ENCODE measurements around the gene MMP17.
"Not testable (repeated sequence)": the region's sequence is repeated elsewhere in the genome, so short reads cannot be mapped to it uniquely, and the experiment has no call there.

Gene MMP17

DNA sequence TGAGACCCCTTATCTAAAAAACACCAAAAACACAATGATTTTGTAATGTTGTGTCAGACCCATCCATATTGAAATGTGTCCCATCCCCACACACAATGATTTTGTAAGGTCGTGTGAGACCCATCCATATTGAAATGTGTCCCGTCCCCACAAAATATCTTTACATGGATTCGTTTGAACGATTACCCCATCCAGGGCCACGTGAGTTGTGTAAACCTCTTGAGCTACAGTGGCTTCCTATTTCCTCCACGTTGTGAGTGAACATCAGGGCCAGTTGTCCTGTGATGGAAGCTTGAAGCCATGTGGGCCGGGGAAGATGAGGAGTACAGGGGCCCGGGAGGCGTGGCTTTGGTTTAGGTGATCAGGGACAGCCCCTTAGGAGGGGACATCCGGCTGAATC is 39.3 kb downstream of the MMP17 start:
- no peak for DNase-seq

DNA sequence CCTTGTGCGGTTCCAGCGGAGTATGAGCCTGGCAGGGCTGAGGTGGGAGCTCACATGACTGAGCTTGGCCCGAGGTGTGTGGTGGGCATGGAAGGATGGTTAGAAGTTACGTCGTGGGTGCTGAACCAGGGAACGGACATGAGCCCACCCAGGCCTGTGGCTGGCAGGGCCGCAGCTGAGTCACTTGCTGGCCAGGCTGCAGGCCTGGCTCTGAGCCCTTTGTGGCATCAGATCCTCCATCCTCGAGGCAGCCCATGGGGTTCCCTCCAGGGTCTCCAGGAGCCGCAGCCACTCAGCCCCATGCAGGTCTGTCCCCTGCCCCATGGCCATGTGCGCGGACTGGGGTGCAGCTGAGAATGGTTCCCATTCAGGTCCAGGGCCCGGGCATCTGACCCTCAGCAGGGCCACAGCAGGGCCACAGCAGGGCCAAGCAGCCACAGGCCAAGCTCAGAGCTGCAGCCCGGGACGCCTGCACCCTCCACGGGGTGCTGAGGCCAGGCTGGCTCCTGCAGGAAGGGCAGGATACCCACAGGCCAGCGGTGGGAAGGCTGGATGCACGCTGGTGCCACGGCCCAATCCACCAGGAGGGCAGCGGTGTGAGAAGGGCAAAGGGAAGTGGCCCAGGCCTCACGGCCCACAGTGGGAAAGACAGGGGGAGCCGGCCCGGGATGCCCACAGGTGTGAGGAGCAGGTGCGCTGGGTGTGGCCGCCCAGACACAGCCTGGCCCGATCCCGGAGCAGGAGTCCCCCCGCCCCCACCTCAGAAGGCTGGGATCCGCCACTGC is 39.9 kb downstream of the MMP17 start:
- DNase-seq: no peak

DNA sequence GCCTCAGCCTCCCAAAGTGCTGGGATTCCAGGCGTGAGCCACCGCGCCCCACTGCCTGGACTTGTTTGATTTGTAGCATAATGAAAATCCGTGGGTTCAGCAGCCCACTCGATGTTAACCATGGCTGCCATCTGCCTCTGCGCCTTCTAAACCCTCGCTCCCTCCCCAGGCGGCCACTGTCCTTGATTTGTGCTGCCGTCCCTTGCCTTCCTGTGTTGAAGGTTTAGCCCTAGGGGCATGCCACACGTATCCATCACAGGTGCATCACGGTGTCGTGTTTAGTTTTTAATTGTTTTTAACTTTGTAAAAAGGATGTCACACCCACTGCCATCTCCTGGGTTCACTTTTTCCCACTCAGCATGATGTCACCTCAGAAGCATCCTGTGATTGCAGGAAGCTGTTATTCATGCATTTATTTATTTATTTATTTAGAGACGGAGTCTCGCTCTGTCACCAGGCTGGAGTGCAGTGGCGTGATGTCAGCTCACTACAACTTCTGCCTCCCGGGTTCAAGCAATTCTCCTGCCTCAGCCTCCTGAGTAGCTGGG is 41.8 kb downstream of the MMP17 start:
- DNase-seq: peak; percentile 39

DNA sequence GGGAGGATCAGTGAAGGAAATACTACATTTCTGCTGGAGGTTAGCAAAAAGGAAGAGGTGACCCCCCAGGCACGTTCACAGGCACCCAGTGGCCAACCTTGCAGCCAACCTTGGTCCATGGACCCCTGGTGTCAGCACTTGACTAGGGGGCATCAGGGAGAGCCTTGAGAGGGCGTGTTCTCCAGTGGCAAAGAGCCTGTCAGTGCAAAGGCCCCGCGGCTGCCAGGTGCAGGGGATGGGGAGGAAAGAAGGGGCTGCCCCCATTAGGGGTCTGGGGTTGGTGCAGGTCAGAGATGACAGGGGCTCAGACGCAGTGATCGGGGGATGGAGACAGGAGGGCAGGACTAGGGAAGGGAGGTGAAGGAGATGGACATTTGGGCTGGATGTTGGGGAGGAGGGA is 43.5 kb downstream of the MMP17 start:
- DNase-seq: no peak

DNA sequence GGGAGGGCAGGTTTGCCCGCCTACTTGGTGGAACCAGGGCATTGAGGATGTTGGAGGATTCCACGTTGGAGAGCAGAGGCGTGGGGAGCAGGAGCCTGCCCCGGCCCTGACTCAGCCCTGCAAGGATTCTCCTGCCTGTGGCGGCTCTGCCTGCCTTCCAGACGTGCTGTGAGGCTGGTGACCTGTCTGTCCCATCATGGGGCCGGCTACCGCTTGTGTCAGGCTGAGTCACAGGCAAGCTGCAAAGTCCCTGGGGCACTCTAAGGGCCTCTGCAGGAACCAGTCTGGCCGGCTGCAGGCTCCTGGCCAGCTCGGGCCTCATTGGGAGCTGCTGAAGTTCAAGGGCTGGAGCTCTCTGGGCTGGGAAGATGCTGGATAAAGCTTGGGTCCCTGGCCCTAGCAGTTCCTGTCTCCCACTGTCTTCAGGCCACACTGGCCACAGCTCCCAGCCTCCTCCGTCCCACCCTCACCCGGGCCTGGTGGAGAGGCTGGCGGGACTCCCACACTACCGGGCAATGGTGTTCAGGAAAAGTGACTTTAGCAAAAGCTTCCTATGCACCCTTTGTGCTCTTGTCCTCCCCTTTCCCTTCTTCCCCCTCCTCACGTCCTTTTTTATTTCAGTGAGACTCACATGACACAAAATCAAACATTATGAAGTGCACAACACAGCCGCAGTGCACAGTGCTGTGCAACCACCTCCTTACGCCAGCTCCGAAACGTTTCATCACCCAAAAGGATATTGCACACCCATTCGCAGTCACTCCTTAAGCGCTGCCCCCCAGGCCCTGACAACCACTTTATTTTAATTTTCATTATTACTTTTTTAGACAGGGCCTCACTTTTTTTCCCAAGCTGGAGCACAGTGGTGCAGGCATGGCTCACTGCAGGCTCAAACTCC is 44.2 kb downstream of the MMP17 start:
- no peak for DNase-seq

DNA sequence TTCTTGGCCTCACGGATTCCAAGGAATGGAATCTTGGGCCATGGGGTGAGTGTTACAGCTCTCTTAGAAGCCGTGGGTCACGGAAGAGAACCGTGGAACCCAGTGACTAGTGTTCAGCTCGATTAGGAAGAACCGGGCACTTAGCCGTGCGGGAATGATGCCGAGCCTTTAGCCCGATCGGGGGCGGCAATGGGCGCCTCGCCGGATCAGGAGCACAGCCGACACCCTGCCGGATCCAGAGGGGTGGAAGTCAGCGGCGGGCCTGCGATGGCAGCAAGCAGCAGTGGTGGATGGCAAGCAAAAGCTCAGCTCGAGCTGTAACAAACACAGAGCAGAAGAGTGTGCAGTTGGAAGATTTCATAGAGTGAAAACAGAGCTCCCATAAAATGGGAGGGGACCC is 45.1 kb downstream of the MMP17 start:
- DNase-seq: no peak

DNA sequence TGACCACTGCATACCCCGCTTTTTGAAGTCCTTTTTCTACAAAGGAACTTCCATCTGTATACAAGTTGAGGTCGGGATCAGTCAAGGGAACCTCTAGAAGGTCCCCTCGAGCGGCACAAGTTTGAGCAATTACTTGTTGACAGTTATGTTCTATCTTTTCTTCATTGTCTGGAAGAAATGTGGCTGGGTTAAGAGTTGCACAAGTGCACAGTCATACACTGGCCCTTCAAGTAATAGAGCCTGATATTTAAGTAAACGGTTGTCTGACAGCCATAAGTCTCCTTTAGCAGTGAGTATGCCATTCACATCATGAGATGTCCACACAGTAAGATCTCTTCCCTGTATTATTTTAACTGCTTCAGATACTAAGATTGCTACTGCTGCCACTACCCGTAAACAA is 46.8 kb downstream of the MMP17 start:
- not testable (repeated sequence) for DNase-seq

DNA sequence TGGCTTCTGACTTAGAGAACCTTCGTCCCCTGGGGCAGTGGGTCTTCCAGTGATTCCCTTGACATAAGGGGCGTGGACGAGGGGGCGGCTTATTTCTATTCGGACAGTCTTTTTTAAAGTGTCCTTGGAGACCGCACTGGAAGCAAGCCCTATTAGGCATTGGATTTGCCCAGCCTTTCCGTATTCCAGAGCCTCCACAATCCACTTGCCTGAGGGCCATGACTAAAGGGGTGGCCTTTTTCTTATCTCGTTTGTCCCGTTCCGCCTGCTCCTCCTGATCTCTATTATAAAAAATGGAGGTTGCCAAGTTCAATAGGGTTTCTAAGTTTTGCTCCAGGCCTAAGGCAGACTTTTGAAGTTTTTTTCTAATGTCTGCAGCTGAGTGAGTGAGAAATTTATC is 49.0 kb downstream of the MMP17 start:
- not testable (repeated sequence) for DNase-seq

DNA sequence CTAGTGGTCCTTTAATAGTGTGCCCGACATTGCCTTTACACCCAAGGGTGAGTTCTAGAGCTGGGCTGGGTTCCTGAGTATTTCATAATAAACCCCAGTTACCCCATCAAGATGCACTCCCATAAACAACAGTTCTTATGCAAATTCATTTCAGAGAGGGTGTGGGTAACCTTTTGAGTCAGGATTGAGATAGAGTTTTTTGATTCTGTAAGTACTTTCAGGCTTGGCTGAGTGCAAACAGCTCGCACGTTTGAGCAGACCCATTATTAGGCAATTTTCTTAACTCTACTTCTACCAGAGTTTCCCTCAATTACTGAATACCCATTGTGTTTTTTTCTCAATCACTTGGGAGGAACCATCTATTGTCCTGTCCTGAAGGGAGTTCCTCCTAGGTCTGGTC is 50.2 kb downstream of the MMP17 start:
- DNase-seq: not testable (repeated sequence)

DNA sequence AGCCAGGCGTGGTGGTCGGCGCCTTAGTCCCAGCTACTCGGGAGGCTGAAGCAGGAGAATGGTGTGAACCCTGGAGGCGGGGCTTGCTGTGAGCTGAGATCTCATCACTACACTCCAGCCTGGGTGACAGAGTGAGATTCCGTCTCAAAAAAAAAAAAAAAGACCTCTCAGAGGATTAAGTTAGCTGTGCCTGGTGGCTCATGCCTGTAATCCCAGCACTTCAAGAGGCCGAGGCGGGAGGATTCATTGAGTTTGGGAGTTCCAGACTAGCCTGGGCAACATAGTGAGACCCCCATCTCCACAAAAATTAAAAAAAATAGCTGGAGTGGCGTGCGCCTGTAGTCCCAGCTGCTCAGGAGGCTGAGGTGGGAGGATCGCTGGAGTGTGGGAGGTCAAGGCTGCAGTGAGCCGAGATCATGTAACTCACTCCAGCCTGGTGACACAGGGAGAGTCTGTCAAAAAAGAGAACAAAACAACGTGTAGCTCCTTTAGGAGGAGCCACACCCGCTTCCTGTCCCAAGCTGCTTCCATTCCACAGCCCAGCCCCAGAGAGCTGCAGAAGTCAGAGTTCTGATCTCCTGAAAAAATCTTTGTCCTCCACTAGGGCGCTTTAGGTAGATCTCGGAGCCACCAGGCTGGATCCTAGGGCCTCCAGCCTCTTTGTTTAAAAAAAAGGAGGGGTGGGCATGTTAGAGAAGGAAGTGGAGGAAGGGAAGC is 54.8 kb downstream of the MMP17 start:
- no peak for DNase-seq

DNA sequence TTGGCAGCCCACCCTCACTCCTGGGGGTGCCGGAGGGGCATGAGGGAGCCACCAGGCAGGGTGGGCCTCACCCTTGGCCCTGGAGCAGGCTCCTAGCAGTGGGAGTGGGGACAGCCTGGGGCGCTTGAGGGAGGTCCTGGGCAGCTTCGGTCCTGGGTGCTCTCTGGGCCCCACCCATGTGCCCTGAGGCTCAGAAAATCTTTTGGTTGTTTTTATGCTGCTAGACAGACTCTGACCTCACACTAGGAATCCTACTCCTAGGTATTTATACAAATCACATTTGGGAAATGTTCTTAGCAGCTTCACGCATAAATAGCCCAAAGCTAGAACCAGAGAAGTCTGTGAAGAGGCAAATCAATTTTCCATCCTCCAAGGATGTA is 55.3 kb downstream of the MMP17 start:
- DNase-seq: no peak

DNA sequence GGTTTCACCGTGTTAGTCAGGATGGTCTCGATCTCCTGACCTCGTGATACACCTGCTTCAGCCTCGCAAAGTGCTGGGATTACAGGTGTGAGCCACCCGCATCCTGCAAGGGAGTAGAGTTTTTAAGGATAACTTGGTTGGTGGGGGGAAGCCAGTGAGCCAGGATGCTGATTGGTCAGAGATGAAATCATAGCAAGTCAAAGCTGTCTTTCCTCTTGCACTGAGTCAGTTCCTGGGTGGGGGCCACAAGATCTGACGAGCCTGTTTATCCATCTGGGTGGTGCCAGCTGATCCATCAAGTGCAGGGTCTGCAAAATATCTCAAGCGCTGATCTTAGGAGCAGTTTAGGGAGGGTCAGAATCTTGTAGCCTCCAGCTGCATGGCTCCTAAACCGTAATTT is 56.9 kb downstream of the MMP17 start:
- DNase-seq: not testable (repeated sequence)

DNA sequence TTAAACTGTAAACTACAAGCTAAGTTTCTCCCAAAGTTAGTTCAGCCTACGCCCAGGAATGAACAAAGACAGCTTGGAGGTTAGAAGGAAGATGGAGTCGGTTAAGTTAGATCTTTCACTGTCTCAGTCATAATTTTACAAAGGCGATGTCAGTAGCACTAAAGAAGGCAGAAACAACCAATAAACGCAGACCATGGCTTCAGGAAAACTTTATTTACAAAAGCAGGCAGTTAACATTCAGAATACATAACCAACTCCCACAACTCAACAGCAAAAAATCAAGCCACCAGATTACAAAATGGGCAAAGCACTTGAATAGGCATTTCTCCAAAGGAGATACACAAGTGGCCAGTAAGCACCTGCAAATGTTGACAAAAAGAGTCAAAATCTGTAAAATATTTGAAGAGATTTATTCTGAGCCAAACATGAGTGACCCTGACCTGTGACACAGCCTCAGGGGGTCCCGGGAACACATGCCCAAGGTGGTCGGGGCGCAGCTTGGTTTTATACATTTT is 57.4 kb downstream of the MMP17 start:
- DNase-seq: no peak

DNA sequence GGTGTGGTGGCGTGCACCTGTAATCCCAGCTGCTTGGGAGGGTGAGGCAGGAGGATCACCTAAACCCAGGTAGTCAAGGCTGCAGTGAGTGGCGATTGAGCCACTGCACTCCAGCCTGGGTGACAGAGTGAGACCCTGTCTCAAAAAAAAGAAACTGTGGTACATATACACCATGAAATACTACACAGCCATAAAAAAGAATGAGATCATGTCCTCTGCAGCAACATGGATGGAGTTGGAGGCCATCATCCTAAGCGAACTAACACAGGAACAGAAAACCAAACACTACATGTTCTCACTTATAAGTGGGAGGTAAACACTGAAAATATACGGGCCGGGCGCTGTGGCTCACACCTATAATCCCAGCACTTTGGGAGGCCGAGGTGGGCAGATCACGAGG is 63.5 kb downstream of the MMP17 start:
- DNase-seq: not testable (repeated sequence)

DNA sequence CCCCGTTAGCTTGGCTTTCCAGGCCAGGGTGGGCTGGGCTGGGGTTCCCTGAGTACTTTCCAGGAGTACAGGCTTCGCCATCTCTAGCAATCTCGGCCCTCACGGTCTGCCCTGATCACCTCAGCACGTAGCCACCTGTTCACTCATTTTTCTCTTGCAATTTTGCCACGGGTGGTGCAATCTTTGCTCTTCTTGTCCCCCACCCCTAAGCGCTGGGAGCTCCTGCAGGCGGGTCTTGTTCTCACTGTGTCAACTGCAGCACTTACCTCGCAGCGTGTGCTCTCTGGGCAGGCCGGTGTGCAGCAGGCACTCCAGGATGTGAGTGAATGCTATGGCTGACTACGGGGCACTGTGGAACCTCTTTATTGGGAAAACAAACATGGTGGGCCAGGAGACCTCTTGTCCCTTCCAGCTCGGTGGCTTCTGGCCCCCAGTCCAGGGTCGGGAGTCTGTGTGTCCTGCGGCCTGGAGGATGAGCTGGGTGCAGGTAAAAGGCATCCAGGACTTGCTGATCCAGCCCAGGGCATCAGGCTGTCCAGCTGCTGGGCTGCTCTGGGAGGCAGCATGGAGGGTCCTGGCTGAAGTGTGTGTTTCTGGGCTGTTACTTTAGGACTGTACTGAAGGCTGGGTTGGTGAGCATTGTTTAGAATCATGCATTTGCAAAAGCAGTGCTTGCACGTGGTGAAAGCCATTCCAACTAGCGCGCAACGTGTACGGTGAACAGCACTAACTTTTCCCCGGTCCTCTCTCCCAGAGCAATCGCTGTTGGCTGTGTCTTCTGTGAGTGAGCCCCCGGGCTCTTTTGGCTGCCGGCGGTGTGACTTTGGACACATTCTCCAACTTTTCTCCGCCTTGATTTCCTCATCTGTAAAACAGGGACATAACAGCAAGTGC is 64.8 kb downstream of the MMP17 start:
- DNase-seq: no peak

DNA sequence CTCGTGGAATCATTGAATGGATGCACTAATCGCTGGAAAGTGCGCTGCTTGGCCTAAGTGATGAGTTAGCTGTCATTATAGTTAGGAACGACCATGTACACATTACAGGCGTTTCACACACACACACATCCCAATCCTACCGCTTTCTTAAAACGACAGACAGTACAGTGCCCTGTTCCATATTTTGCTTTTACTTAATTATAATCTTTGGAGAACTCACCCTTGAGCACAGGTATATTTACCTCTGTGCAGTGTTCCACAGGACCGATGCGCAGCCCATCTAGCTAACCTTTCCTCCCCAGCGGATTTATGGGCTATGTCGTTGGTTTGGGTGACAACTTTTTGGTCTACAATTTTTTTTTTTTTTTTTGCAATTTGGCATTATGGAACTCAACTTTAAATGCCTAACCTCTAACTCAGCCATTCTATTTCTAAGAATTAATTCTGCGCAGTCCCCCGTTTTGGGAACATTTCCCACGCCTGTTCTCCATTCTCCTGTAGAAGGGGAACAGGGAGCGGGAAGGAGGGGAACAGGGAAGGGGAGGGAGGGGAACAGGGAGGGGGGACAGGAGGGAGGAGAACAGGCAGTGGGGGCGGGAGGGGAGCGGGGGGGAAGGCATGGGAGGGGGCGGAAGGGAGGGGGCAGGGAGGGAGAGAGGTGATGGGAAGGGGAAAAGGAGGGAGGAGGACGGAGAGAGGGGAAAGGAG is 65.6 kb downstream of the MMP17 start:
- DNase-seq: no peak

DNA sequence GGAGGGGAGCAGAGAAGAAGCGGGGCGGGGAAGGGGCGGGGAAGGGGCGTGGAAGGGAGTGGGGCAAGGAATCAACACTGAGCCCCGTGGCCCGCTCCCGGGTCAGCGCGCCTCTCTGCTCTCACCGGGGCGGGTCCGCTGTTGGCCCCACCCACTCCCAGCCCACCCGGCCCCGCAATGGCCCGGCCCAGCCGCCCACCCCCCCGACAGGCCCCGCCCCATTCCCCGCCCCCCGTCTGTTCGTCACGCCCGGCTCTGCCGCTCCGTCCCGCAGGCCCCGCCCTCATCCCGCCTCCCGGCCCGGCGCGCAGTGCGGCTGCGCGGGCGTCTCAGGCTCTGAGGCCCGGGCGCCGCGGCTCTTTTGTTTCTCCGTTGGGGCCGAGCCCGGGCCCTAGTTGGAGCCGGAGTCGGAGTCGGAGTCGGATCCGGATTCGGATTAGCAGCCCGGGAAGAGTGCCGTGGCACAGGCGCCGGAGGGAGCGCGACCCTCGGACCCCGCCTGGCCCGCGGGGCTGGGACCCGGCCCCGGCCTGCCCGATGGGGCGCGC is 66.2 kb downstream of the MMP17 start, which contains the start of gene ULK1:
Gene ULK1, plus strand, starts transcription at position 310 of the 548 bp plus-strand sequence. CDS start 380 bp downstream, outside the sequence.
- DNase-seq: peak; percentile 92

DNA sequence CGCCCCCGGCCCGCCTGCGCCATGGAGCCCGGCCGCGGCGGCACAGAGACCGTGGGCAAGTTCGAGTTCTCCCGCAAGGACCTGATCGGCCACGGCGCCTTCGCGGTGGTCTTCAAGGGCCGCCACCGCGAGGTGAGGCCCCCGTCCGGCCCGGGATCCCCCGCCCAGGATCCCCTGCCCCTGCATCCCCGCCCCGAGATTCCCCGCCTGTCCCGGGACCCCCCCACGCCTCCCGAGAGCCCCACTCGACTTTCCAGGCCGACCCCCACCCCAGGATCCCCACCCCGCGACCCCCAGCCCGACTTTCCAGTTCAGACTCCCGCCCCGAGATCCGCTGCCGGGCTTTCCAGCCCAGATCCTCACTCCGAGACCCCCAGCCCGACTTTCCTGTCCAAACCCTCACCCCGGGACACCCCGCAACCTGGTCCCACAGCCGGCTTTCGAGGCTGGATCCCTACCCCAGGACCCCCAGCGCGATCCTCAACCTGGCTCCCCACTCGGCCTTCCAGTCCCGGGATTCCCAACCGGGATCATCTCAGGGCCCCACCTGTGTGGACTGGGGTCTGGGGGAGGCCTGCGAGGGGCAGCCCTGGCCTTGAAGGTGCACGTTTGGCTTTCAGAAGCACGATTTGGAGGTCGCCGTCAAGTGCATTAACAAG is 66.9 kb downstream of the MMP17 start:
- DNase-seq: no peak

DNA sequence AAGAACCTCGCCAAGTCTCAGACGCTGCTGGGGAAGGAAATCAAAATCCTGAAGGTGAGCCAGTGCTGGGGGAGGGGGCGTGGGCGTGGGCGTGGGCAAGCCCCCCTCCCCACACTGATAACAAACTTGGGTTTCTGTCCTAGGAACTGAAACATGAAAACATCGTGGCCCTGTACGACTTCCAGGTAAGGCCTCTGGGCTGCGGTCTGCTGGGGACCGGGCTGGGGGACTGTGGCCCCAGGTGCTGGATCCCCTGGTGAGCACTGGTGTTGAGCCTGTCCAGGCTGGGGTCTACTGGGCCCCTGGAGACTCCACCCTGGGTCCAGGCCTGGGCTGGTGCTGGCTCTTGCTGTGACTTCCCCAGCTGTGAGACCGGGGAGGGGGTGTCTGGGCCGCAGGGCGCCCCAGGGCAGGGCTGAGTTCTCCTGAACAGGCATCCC is 67.5 kb downstream of the MMP17 start:
- no peak for DNase-seq
